Fibroblast of lung (primary cell): ENCODE data around the gene WNT8A. TPM values are rescaled to one million over a fixed set of nuclear protein-coding genes. Genes with fewer than 3 reads are reported as not detected.

ENCODE experiments used
- DNase-seq, 2 donors: peaks; one replicate each; pipeline versions ENCODE4 v3.0.0 to v3.0.0-alpha.2; 2010; ENCODE audit warnings: low read depth in 2 of 2
- H2AFZ ChIP-seq: 2 replicates; pipeline ENCODE4 v1.5.1; 2012; ENCODE audit warnings: low read length, control low read depth, inconsistent platforms
- H3K27ac ChIP-seq: 2 replicates; pipeline ENCODE4 v1.5.1; 2011; ENCODE audit warnings: low read length, control low read depth; ENCODE audit not compliant: insufficient read depth
- H3K27me3 ChIP-seq: 2 replicates; pipeline ENCODE4 v1.5.1; 2011; ENCODE audit warnings: mild to moderate bottlenecking, low read length; ENCODE audit not compliant: control insufficient read depth, insufficient read depth
- H3K36me3 ChIP-seq: 2 replicates; pipeline ENCODE4 v1.5.1; 2011; ENCODE audit warnings: low read length; ENCODE audit not compliant: control insufficient read depth, insufficient read depth
- H3K4me1 ChIP-seq: 2 replicates; pipeline ENCODE4 v1.5.1; 2011; ENCODE audit warnings: low read length; ENCODE audit not compliant: control insufficient read depth, insufficient read depth; ENCODE audit errors: extremely low read depth
- H3K4me2 ChIP-seq: 2 replicates; pipeline ENCODE4 v1.5.1; 2011; ENCODE audit warnings: low read length, control low read depth; ENCODE audit not compliant: insufficient read depth; ENCODE audit errors: extremely low read depth
- H3K4me3 ChIP-seq, 4 experiments: fragments of 200-600 bp in 1 of 4; sonication (generic) in 1 of 4; replicated peaks in 1 of 4; 2 replicates each; pipeline ENCODE4 v1.5.1; 2011 to 2016; ENCODE audit warnings: low read length in 4 of 4, low read depth in 3 of 4, mild to moderate bottlenecking in 3 of 4, control low read depth in 2 of 4, inconsistent platforms in 1 of 4, mixed read lengths in 1 of 4; ENCODE audit not compliant: insufficient read depth in 1 of 4; ENCODE audit errors: control extremely low read depth in 1 of 4
- H3K79me2 ChIP-seq: 2 replicates; pipeline ENCODE4 v1.5.1; 2012; ENCODE audit warnings: mild to moderate bottlenecking, low read length, inconsistent platforms; ENCODE audit not compliant: control insufficient read depth, insufficient read depth
- H3K9ac ChIP-seq: 2 replicates; pipeline ENCODE4 v1.5.1; 2011; ENCODE audit warnings: mild to moderate bottlenecking, low read length, control low read depth; ENCODE audit not compliant: insufficient read depth
- H3K9me3 ChIP-seq: 2 replicates; pipeline ENCODE4 v1.5.1; 2012; ENCODE audit warnings: low read depth, low read length; ENCODE audit not compliant: control insufficient read depth, insufficient read depth
- H4K20me1 ChIP-seq: 2 replicates; pipeline ENCODE4 v1.5.1; 2011; ENCODE audit warnings: low read length; ENCODE audit not compliant: control insufficient read depth, insufficient read depth; ENCODE audit errors: extremely low read depth
- CTCF ChIP-seq, 2 donors: IDR thresholded peaks in 1 of 2; conservative IDR thresholded peaks in 1 of 2; 1 replicate in 1 of 2; 2 replicates in 1 of 2; pipeline ENCODE4 v1.5.1; 2011 to 2012; ENCODE audit warnings: low read length in 2 of 2, control low read depth in 1 of 2, inconsistent platforms in 1 of 2, low read depth in 1 of 2, mild to moderate bottlenecking in 1 of 2
- EZH2 ChIP-seq: IDR thresholded peaks from 2 replicates; pipeline ENCODE4 v1.5.1; 2012; ENCODE audit warnings: low read length, control low read depth, mild to moderate bottlenecking; ENCODE audit errors: missing control alignments
- polyA plus RNA-seq, 2 donors: library from polyadenylated mRNA; depleted of rRNA in 1 of 2; stranded (reverse) in 1 of 2; unstranded in 1 of 2; fragments of >200 nt; gene quantifications; 2 replicates each; pipeline ENCODE4 v1.2.1, GENCODE V29; 2011 to 2012; ENCODE audit warnings: missing spikeins in 1 of 2
- total RNA-seq: library from RNA; depleted of rRNA; stranded (reverse); fragments of >200 nt; gene quantifications from 2 replicates; pipeline ENCODE4 v1.2.1, GENCODE V29; 2014

WNT8A gene
- total and polyA plus RNA-seq, 2 donors (not counting 1 experiment from before 2014, with no cell fraction given): not detected

GRCh38 chr5:138111181-138111580, 27.3 kb downstream of the WNT8A start:
- no peak overlapping the region for H3K9ac ChIP-seq

GRCh38 chr5:138111937-138112336, 28.1 kb downstream of the WNT8A start:
- H4K20me1 ChIP-seq: no peaks in the 10 kb centered on the region
- no peaks in the 10 kb centered on the region for H3K4me1 ChIP-seq
- H2AFZ ChIP-seq: no peak overlapping the region
- H3K4me2 ChIP-seq: no peak overlapping the region
- DNase-seq: peak in 1 of 2 donors; percentile 78
- H3K27me3 ChIP-seq: no peaks in the 10 kb centered on the region
- no peak for TF ChIP-seq CTCF (conservative IDR thresholded peaks at IDR 0.05 in 1 of 2, IDR thresholded peaks at IDR 0.05 in 1 of 2; ENCODE audit: low read depth in 1 of 2, low read length in 2 of 2)
- TF ChIP-seq EZH2: no peak
- H3K27ac ChIP-seq: no peak overlapping the region
- no peaks in the 10 kb centered on the region for H3K9me3 ChIP-seq
- H3K4me3 ChIP-seq: no peak overlapping the region
- no peak overlapping the region for H3K9ac ChIP-seq
- H3K79me2 ChIP-seq: no peaks in the 10 kb centered on the region
- H3K36me3 ChIP-seq: no peaks in the 10 kb centered on the region

More at GRCh38 chr5:138111181-138111580, 27.3 kb downstream of the WNT8A start:
- Histone ChIP-seq H3K27ac (no peak overlapping the region), H4K20me1 (no peaks in the 10 kb centered on the region), H3K36me3 (no peaks in the 10 kb centered on the region), H3K79me2 (no peaks in the 10 kb centered on the region), H3K4me3 (no peak overlapping the region), H3K9me3 (no peaks in the 10 kb centered on the region), H2AFZ (no peak overlapping the region), H3K4me1 (no peaks in the 10 kb centered on the region), H3K4me2 (no peak overlapping the region), H3K27me3 (no peaks in the 10 kb centered on the region)
- TF ChIP-seq EZH2 (no peak), CTCF (conservative IDR thresholded peaks at IDR 0.05 in 1 of 2, IDR thresholded peaks at IDR 0.05 in 1 of 2; ENCODE audit: low read depth in 1 of 2, low read length in 2 of 2) (no peak)
- no peak for DNase-seq

GRCh38 chr5:138115254-138115653, 31.4 kb downstream of the WNT8A start:
- H3K27ac ChIP-seq: no peak overlapping the region
- H3K4me1 ChIP-seq: no peaks in the 10 kb centered on the region
- no peak overlapping the region for H2AFZ ChIP-seq
- no peaks in the 10 kb centered on the region for H3K36me3 ChIP-seq
- H3K9ac ChIP-seq: no peak overlapping the region
- H3K4me2 ChIP-seq: no peak overlapping the region
- H4K20me1 ChIP-seq: no peaks in the 10 kb centered on the region
- no peak overlapping the region for H3K4me3 ChIP-seq
- DNase-seq: no peak
- no peaks in the 10 kb centered on the region for H3K9me3 ChIP-seq
- H3K79me2 ChIP-seq: no peaks in the 10 kb centered on the region
- TF ChIP-seq CTCF (conservative IDR thresholded peaks at IDR 0.05 in 1 of 2, IDR thresholded peaks at IDR 0.05 in 1 of 2; ENCODE audit: low read depth in 1 of 2, low read length in 2 of 2) (no peak), EZH2 (no peak)
- H3K27me3 ChIP-seq: no peaks in the 10 kb centered on the region
